ENCODE data around the gene WNT11. TPM values are rescaled to one million over a fixed set of nuclear protein-coding genes. Genes with fewer than 3 reads are reported as not detected.

The WNT11 gene
- total RNA-seq, 1 experiment from 2014 or later, result not detected

- TF ChIP-seq CTCF (conservative IDR thresholded peaks at IDR 0.05) (no peak), EZH2 (IDR thresholded peaks at IDR 0.05; ENCODE audit: low read depth) (no peak)
- peaks cover 17% of the 10 kb centered on the region; the same call in 1 of the 2 replicates for H3F3A ChIP-seq (ENCODE audit: insufficient read depth, low read depth)
- no peaks in the 10 kb centered on the region for H3K27me3 ChIP-seq (ENCODE audit: insufficient read depth, low read depth)
- intact Hi-C loops (cut with micrococcal nuclease; ENCODE audit: unreplicated experiment), result no loop called here
- no peak overlapping the region for H2AFZ ChIP-seq
- H3K4me3 ChIP-seq, result peak overlapping the region; percentile 66; the same call in 1 of the 2 replicates
- H3K9me3 ChIP-seq (ENCODE audit: insufficient read depth, low read depth), result no peaks in the 10 kb centered on the region
- no peaks in the 10 kb centered on the region for H3K79me2 ChIP-seq (ENCODE audit: low read depth)
- DNase-seq, result no peak
- no peak overlapping the region for H3K27ac ChIP-seq
- ChIA-PET CTCF (no interaction called here), POLR2A (ENCODE audit: unreplicated experiment) (interaction anchor here (0.6 kb wide), 1 partner anchor 336 kb away, joined by 5 read pairs; no protein-coding TSS in a partner anchor)
- peak overlapping the region; percentile 68 for H3K4me2 ChIP-seq
- no peaks in the 10 kb centered on the region for H4K20me1 ChIP-seq (ENCODE audit: insufficient read depth)
- peaks cover 14% of the 10 kb centered on the region for H3K4me1 ChIP-seq (replicated peaks; ENCODE audit: insufficient read depth)
- BruUV-seq (replicated peaks), result no TSS peak
- no peaks in the 10 kb centered on the region for H3K36me3 ChIP-seq (ENCODE audit: low read depth)
- no peaks in the 10 kb centered on the region for H3K9me2 ChIP-seq (ENCODE audit: insufficient read depth)
Measured at GRCh38 chr11:76237000-76237649, 30.8 kb upstream of the WNT11 start.

- intact Hi-C loops (cut with micrococcal nuclease; ENCODE audit: unreplicated experiment), result no loop called here
- peak overlapping the region; percentile 68 for H3K4me2 ChIP-seq
- H3K27ac ChIP-seq, result no peak overlapping the region
- H3K27me3 ChIP-seq (ENCODE audit: insufficient read depth, low read depth), result no peaks in the 10 kb centered on the region
- TF ChIP-seq CTCF (conservative IDR thresholded peaks at IDR 0.05) (no peak), EZH2 (IDR thresholded peaks at IDR 0.05; ENCODE audit: low read depth) (no peak)
- peak overlapping the region; percentile 66 for H3K4me3 ChIP-seq
- ChIA-PET CTCF (interaction anchor here (2.5 kb wide), 1 partner anchor 28 kb away, joined by 22 read pairs; no protein-coding TSS in a partner anchor), POLR2A (ENCODE audit: unreplicated experiment) (no interaction called here)
- peaks cover 14% of the 10 kb centered on the region for H3K4me1 ChIP-seq (replicated peaks; ENCODE audit: insufficient read depth)
- H3K9me3 ChIP-seq (ENCODE audit: insufficient read depth, low read depth), result no peaks in the 10 kb centered on the region
- BruUV-seq (replicated peaks), result no TSS peak
- no peaks in the 10 kb centered on the region for H3K9me2 ChIP-seq (ENCODE audit: insufficient read depth)
- peak; percentile 58 to 76 for DNase-seq
- no peaks in the 10 kb centered on the region for H3K36me3 ChIP-seq (ENCODE audit: low read depth)
- peak overlapping the region; percentile 92 for H2AFZ ChIP-seq
- no peaks in the 10 kb centered on the region for H4K20me1 ChIP-seq (ENCODE audit: insufficient read depth)
- peaks cover 17% of the 10 kb centered on the region; the same call in 1 of the 2 replicates for H3F3A ChIP-seq (ENCODE audit: insufficient read depth, low read depth)
- H3K79me2 ChIP-seq (ENCODE audit: low read depth), result no peaks in the 10 kb centered on the region
Measured at GRCh38 chr11:76236092-76236999, 30.0 kb upstream of the WNT11 start.

All from PC-9 (cell line).